Mammary epithelial cell (primary cell): Measurements from ENCODE around the gene SRSF12.

Experiments used
- CTCF ChIP-seq, 2 donors: IDR thresholded peaks in 1 of 2; conservative IDR thresholded peaks in 1 of 2; 2 replicates each; pipeline ENCODE4 v1.5.1; 2011 to 2012; ENCODE audit warnings: inconsistent platforms in 2 of 2, low read length in 2 of 2, mild to moderate bottlenecking in 2 of 2, control low read depth in 1 of 2, low read depth in 1 of 2; ENCODE audit not compliant: insufficient read depth in 1 of 2; ENCODE audit errors: extremely low read depth in 1 of 2
- EZH2 ChIP-seq: IDR thresholded peaks from 2 replicates; pipeline ENCODE4 v1.6.1; 2012; ENCODE audit warnings: low read length, inconsistent platforms, borderline replicate concordance

GRCh38 chr6:89082486-89082891 lies 35.4 kb downstream of the SRSF12 start:
- TF ChIP-seq CTCF (conservative IDR thresholded peaks at IDR 0.05 in 1 of 2, IDR thresholded peaks at IDR 0.05 in 1 of 2; ENCODE audit: extremely low read depth in 1 of 2, insufficient read depth in 1 of 2, low read depth in 1 of 2, low read length in 2 of 2) (no peak), EZH2 (no peak)
